H9 (cell line): ENCODE results near the gene TMEM151B. TPM values are rescaled to one million over a fixed set of nuclear protein-coding genes. Genes with fewer than 3 reads are reported as not detected.

ENCODE experiments used
- DNase-seq: peaks from one replicate; pipeline ENCODE4 v3.0.0-alpha.2; 2017
- H2AFZ ChIP-seq: one replicate; pipeline ENCODE4 v1.6.1; 2013; ENCODE audit warnings: mild to moderate bottlenecking, low read length, control low read depth, moderate library complexity
- H2AK5ac ChIP-seq: 2 replicates; pipeline ENCODE4 v1.6.1; 2013; ENCODE audit warnings: low read length, control low read depth, mixed read lengths; ENCODE audit not compliant: insufficient read length
- H2BK120ac ChIP-seq: one replicate; pipeline ENCODE4 v1.6.1; 2013; ENCODE audit warnings: low read depth, mild to moderate bottlenecking, low read length, control low read depth, inconsistent platforms; ENCODE audit not compliant: poor library complexity, severe bottlenecking
- H2BK12ac ChIP-seq: 2 replicates; pipeline ENCODE4 v1.6.1; 2013; ENCODE audit warnings: low read length, control low read depth, mixed read lengths, low read depth; ENCODE audit not compliant: insufficient read length
- H2BK15ac ChIP-seq: 2 replicates; pipeline ENCODE4 v1.6.1; 2013; ENCODE audit warnings: low read depth, low read length, control low read depth
- H2BK20ac ChIP-seq: one replicate; pipeline ENCODE4 v1.6.1; 2013; ENCODE audit warnings: low read depth, mild to moderate bottlenecking, low read length, control low read depth, inconsistent platforms; ENCODE audit not compliant: poor library complexity, severe bottlenecking
- H2BK5ac ChIP-seq: 2 replicates; pipeline ENCODE4 v1.6.1; 2013; ENCODE audit warnings: low read length, control low read depth, mixed read lengths; ENCODE audit not compliant: insufficient read length
- H3K14ac ChIP-seq: 2 replicates; pipeline ENCODE4 v1.6.1; 2013; ENCODE audit warnings: low read length, control low read depth; ENCODE audit not compliant: insufficient read depth
- H3K18ac ChIP-seq: 2 replicates; pipeline ENCODE4 v1.6.1; 2013; ENCODE audit warnings: low read depth, mild to moderate bottlenecking, mixed read lengths, low read length, control low read depth; ENCODE audit not compliant: insufficient read length
- H3K23ac ChIP-seq: 2 replicates; pipeline ENCODE4 v1.6.1; 2013; ENCODE audit warnings: low read length, control low read depth, mixed read lengths, low read depth; ENCODE audit not compliant: insufficient read length
- H3K23me2 ChIP-seq: 2 replicates; pipeline ENCODE4 v1.6.1; 2013; ENCODE audit warnings: low read depth, mild to moderate bottlenecking, mixed read lengths, low read length, control low read depth; ENCODE audit not compliant: insufficient read length, poor library complexity, severe bottlenecking
- H3K27ac ChIP-seq: 2 replicates; pipeline ENCODE4 v1.5.1; 2013; ENCODE audit warnings: low read length, control low read depth, mixed read lengths, low read depth; ENCODE audit not compliant: insufficient read length
- H3K27me3 ChIP-seq: 2 replicates; pipeline ENCODE4 v1.6.1; 2013; ENCODE audit warnings: low read length, control low read depth, inconsistent platforms; ENCODE audit not compliant: insufficient read depth
- H3K4ac ChIP-seq: 2 replicates; pipeline ENCODE4 v1.6.1; 2013; ENCODE audit warnings: low read depth, mild to moderate bottlenecking, control low read depth, inconsistent platforms, low read length, moderate library complexity
- H3K4me1 ChIP-seq: 2 replicates; pipeline ENCODE4 v1.6.1; 2013; ENCODE audit warnings: low read length, control low read depth, inconsistent platforms; ENCODE audit not compliant: insufficient read depth
- H3K4me2 ChIP-seq: 2 replicates; pipeline ENCODE4 v1.6.1; 2013; ENCODE audit warnings: low read length, control low read depth, mixed read lengths; ENCODE audit not compliant: insufficient read length, insufficient read depth
- H3K56ac ChIP-seq: 2 replicates; pipeline ENCODE4 v1.6.1; 2013; ENCODE audit warnings: low read depth, mild to moderate bottlenecking, mixed read lengths, low read length, control low read depth; ENCODE audit not compliant: insufficient read length
- H3K79me1 ChIP-seq: 2 replicates; pipeline ENCODE4 v1.6.1; 2013; ENCODE audit warnings: low read depth, mild to moderate bottlenecking, moderate library complexity, low read length, control low read depth, inconsistent platforms; ENCODE audit not compliant: insufficient read depth, poor library complexity, severe bottlenecking
- H3K79me2 ChIP-seq: 2 replicates; pipeline ENCODE4 v1.6.1; 2013; ENCODE audit warnings: low read length, control low read depth, inconsistent platforms; ENCODE audit not compliant: insufficient read depth
- H3K9ac ChIP-seq: 2 replicates; pipeline ENCODE4 v1.6.1; 2013; ENCODE audit warnings: low read length, control low read depth, mixed read lengths; ENCODE audit not compliant: insufficient read length; ENCODE audit errors: extremely low read depth
- H3K9me3 ChIP-seq: one replicate; pipeline ENCODE4 v1.6.1; 2013; ENCODE audit warnings: low read depth, low read length, inconsistent platforms; ENCODE audit not compliant: control insufficient read depth
- H3T11ph ChIP-seq: one replicate; pipeline ENCODE4 v1.6.1; 2013; ENCODE audit warnings: mild to moderate bottlenecking, low read length, control low read depth, inconsistent platforms
- H4K20me1 ChIP-seq: one replicate; pipeline ENCODE4 v1.6.1; 2013; ENCODE audit not compliant: control insufficient read depth, insufficient read length, insufficient read depth
- H4K5ac ChIP-seq: 2 replicates; pipeline ENCODE4 v1.6.1; 2013; ENCODE audit warnings: low read depth, mild to moderate bottlenecking, mixed read lengths, low read length, control low read depth; ENCODE audit not compliant: insufficient read length
- H4K8ac ChIP-seq: replicated peaks from 2 replicates; pipeline ENCODE4 v1.6.1; 2013; ENCODE audit warnings: low read length, control low read depth, mixed read lengths, low read depth; ENCODE audit not compliant: insufficient read length
- H4K91ac ChIP-seq: 2 replicates; pipeline ENCODE4 v1.6.1; 2013; ENCODE audit warnings: low read depth, mild to moderate bottlenecking, moderate library complexity, mixed read lengths, low read length, control low read depth; ENCODE audit not compliant: insufficient read length
- H3K27ac Mint-ChIP-seq, 3 experiments: 2 replicates in 2 of 3; 3 replicates in 1 of 3; pipeline ENCODE4 v1.8.0; 2020 to 2021; ENCODE audit warnings: mixed read lengths in 3 of 3, mild to moderate bottlenecking in 1 of 3, moderate library complexity in 1 of 3
- H3K27me3 Mint-ChIP-seq: 2 replicates; pipeline ENCODE4 v1.8.0; 2021; ENCODE audit warnings: low read depth, mild to moderate bottlenecking, moderate library complexity, mixed read lengths
- H3K36me3 Mint-ChIP-seq, 3 experiments: 2 replicates in 2 of 3; 3 replicates in 1 of 3; pipeline ENCODE4 v1.8.0; 2020 to 2021; ENCODE audit warnings: low read depth in 3 of 3, mixed read lengths in 3 of 3; ENCODE audit not compliant: insufficient read depth in 1 of 3
- H3K4me1 Mint-ChIP-seq, 2 experiments: 2 replicates each; pipeline ENCODE4 v1.8.0; 2020; ENCODE audit warnings: mixed read lengths in 2 of 2
- H3K4me3 Mint-ChIP-seq, 2 experiments: 2 replicates in 1 of 2; 3 replicates in 1 of 2; pipeline ENCODE4 v1.8.0; 2020 to 2021; ENCODE audit warnings: mild to moderate bottlenecking in 2 of 2, mixed read lengths in 2 of 2, moderate library complexity in 1 of 2
- H3K9me3 Mint-ChIP-seq, 2 experiments: 2 replicates in 1 of 2; 3 replicates in 1 of 2; pipeline ENCODE4 v1.8.0; 2020; ENCODE audit warnings: mild to moderate bottlenecking in 2 of 2, mixed read lengths in 2 of 2, moderate library complexity in 1 of 2
- WGBS: extraction: QIAGEN DNeasy Blood & Tissue Kit; methylation state at CpG from one replicate; pipeline ENCODE4 v1.1.7; 2013; ENCODE audit warnings: missing lambda C conversion rate, low lambda C conversion rate, mixed read lengths; ENCODE audit not compliant: insufficient read length; ENCODE audit errors: extremely low coverage; 5-methylcytosine and 5-hydroxymethylcytosine counted together
- total RNA-seq: library from RNA; stranded (reverse); gene quantifications from 2 replicates; pipeline ENCODE4 v1.2.1, GENCODE V29; 2021
- TF ChIP-seq, protein P1 (sequence below): fragments of 200-600 bp; sonication (generic); conservative IDR thresholded peaks from 3 replicates; pipeline ENCODE4 v1.8.0; 2021; ENCODE audit warnings: antibody characterized with exemption, mild to moderate bottlenecking

TMEM151B gene
- total RNA-seq, 1 experiment from 2014 or later = 2.4 TPM

DNA sequence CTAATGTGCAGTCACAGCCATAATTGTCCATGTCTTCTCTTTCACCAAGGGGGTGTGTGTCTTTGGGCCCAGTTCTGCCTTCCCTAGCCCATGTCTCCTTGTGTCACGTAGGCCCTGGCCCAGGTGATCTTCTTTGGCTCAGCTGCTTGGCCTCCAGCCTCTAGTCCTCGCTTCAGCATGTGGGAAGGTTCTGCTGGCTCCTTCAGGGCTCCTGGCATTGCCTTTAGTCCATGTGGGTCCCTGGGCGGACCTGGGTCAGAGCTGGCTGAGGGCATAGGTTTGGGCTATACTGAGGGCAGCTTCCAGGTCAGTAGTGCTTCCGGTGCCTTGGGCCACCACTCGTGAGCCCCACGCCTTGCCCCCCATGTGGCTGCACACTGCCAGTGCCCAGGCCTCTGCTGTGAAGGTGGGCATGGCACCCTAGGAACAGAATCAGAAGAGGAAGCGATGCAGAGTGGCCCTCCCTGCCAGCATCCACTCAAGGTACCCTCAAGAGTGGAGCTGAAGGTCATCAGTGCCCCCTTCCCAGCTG, 30.1 kb downstream of the TMEM151B start:
- no peak for DNase-seq
- Histone ChIP-seq H3K9ac (no peak overlapping the region), H3K79me1 (no peaks in the 10 kb centered on the region), H3K9me3 (no peaks in the 10 kb centered on the region), H4K91ac (no peak overlapping the region), H3T11ph (no peak overlapping the region), H2AK5ac (no peak overlapping the region), H2BK120ac (no peak overlapping the region), H3K4me1 (no peaks in the 10 kb centered on the region), H2BK12ac (no peak overlapping the region), H3K18ac (no peak overlapping the region), H3K27me3 (no peaks in the 10 kb centered on the region; the same call in 1 of the 2 replicates), H3K79me2 (no peaks in the 10 kb centered on the region), H3K4ac (no peak overlapping the region), H3K23ac (no peak overlapping the region), H3K27ac (no peak overlapping the region), H4K5ac (no peak overlapping the region), H2BK20ac (no peak overlapping the region), H2BK5ac (no peak overlapping the region), H4K20me1 (no peaks in the 10 kb centered on the region), H2AFZ (no peak overlapping the region), H3K14ac (no peak overlapping the region), H4K8ac (no peak overlapping the region), H3K4me2 (no peak overlapping the region), H3K23me2 (peaks cover 10% of the 10 kb centered on the region), H3K56ac (no peak overlapping the region), H2BK15ac (no peak overlapping the region)
- no CpG with 5 or more reads among the region's 7 CpGs for WGBS
- no peaks in the 10 kb centered on the region for H3K9me3 Mint-ChIP-seq
- peaks cover 13 to 14% of the 10 kb centered on the region in 2 experiments for H3K4me1 Mint-ChIP-seq
- H3K27me3 Mint-ChIP-seq = peaks cover 26% of the 10 kb centered on the region
- peaks cover 30 to 60% (median 53%) of the 10 kb centered on the region in 3 experiments; a peak in 6 of 7 replicates for H3K36me3 Mint-ChIP-seq
- no peak overlapping the region for H3K27ac Mint-ChIP-seq
- TF ChIP-seq, protein P1, sequence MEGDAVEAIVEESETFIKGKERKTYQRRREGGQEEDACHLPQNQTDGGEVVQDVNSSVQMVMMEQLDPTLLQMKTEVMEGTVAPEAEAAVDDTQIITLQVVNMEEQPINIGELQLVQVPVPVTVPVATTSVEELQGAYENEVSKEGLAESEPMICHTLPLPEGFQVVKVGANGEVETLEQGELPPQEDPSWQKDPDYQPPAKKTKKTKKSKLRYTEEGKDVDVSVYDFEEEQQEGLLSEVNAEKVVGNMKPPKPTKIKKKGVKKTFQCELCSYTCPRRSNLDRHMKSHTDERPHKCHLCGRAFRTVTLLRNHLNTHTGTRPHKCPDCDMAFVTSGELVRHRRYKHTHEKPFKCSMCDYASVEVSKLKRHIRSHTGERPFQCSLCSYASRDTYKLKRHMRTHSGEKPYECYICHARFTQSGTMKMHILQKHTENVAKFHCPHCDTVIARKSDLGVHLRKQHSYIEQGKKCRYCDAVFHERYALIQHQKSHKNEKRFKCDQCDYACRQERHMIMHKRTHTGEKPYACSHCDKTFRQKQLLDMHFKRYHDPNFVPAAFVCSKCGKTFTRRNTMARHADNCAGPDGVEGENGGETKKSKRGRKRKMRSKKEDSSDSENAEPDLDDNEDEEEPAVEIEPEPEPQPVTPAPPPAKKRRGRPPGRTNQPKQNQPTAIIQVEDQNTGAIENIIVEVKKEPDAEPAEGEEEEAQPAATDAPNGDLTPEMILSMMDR = no peak
- H3K4me3 Mint-ChIP-seq = no peak overlapping the region
